Sigmoid colon (tissue), 7 donors: ENCODE measurements around the gene ARHGAP30. TPM values are rescaled to one million over a fixed set of nuclear protein-coding genes. Genes with fewer than 3 reads are reported as not detected.

Experiments used
- DNase-seq: peaks from one replicate; pipeline ENCODE4 v3.0.0-alpha.2; 2019
- H3K27ac ChIP-seq, 4 donors: fragments of 200-600 bp; sonication (generic); one replicate each; pipeline ENCODE4 v1.5.1; 2016 to 2019; ENCODE audit warnings: mild to moderate bottlenecking in 1 of 4
- H3K27me3 ChIP-seq, 3 donors: fragments of 200-600 bp; sonication (generic); one replicate each; pipeline ENCODE4 v1.5.1; 2019; ENCODE audit warnings: mild to moderate bottlenecking in 1 of 3
- H3K36me3 ChIP-seq, 4 donors: fragments of 200-600 bp; sonication (generic); one replicate each; pipeline ENCODE4 v1.5.1; 2016 to 2019
- H3K4me1 ChIP-seq, 4 donors: fragments of 200-600 bp; sonication (generic); one replicate each; pipeline ENCODE4 v1.5.1; 2017 to 2019
- H3K4me3 ChIP-seq, 4 donors: fragments of 200-600 bp; sonication (generic); one replicate each; pipeline ENCODE4 v1.5.1; 2017 to 2019; ENCODE audit warnings: mild to moderate bottlenecking in 2 of 4, moderate library complexity in 1 of 4
- H3K9me3 ChIP-seq, 4 donors: fragments of 200-600 bp in 3 of 4; sonication (generic) in 3 of 4; one replicate each; pipeline versions ENCODE4 v1.5.1 to v1.6.1; 2013 to 2019
- CTCF ChIP-seq, 4 experiments: fragments of 450-650 bp in 3 of 4; fragments of 200-600 bp in 1 of 4; IDR thresholded peaks; one replicate each; pipeline ENCODE4 v1.5.1; 2016 to 2019; ENCODE audit warnings: antibody characterized with exemption in 4 of 4, mild to moderate bottlenecking in 3 of 4, moderate library complexity in 2 of 4
- EP300 ChIP-seq, 4 donors: sonication (generic); formaldehyde crosslinking; IDR thresholded peaks; one replicate each; pipeline ENCODE4 v1.6.1; 2017; ENCODE audit warnings: antibody characterized with exemption in 4 of 4
- POLR2A ChIP-seq, 2 donors: fragments of 450-650 bp; IDR thresholded peaks; one replicate each; pipeline ENCODE4 v1.6.1; 2016; ENCODE audit warnings: antibody characterized with exemption in 2 of 2, mild to moderate bottlenecking in 2 of 2, moderate library complexity in 2 of 2
- POLR2AphosphoS5 ChIP-seq, 4 donors: sonication (generic); formaldehyde crosslinking; IDR thresholded peaks; one replicate each; pipeline ENCODE4 v1.6.1; 2017; ENCODE audit warnings: antibody characterized with exemption in 4 of 4
- WGBS, 2 donors: extraction: QIAGEN DNeasy Blood & Tissue Kit; methylation state at CpG; one replicate each; pipeline ENCODE4 v1.1.7; 2013; 5-methylcytosine and 5-hydroxymethylcytosine counted together
- intact Hi-C: fragments of 100-400 bp; cut with DNase I; formaldehyde crosslinking; loops from one replicate; pipeline ENCODE4 v1.15.1; 2023
- polyA plus RNA-seq, 3 donors: library from polyadenylated mRNA; stranded (reverse); fragments of 200-250 nt; gene quantifications; one replicate each; pipeline ENCODE4 v1.2.3, GENCODE V29; 2013
- total RNA-seq, 4 donors: library from RNA; depleted of rRNA; stranded (reverse); fragments of >200 nt; gene quantifications; one replicate each; pipeline ENCODE4 v1.1.0, GENCODE V29; 2016
- donor health status: healthy with polysubstance abuse.
- donor health status: Bipolar disorder and iron deficiency.
- donor health status: healthy.

ARHGAP30 gene
- total and polyA plus RNA-seq, 7 donors = 4.4 to 37.8 (median 6.1) TPM

- WGBS, 2 donors = 72 to 87% methylated on average over 2 of the region's 2 CpGs
These were observed 44.9 kb upstream of the ARHGAP30 start for GRCh38 chr1:161114556-161114955.

GRCh38 chr1:161113915-161114314 is 44.2 kb upstream of the ARHGAP30 start:
- no peak overlapping the region for H3K4me3 ChIP-seq
- 56 to 83% methylated on average over 1 of the region's 1 CpG for WGBS, 2 donors
- H3K27me3 ChIP-seq = no peaks in the 10 kb centered on the region
- H3K27ac ChIP-seq = no peak overlapping the region
- no peaks in the 10 kb centered on the region for H3K9me3 ChIP-seq
- peaks cover 0 to 49% (median 37%) of the 10 kb centered on the region in 4 donors for H3K4me1 ChIP-seq
- intact Hi-C loops = no loop called here
- no peak for DNase-seq
- H3K36me3 ChIP-seq = peaks cover 0 to 20% (median 0%) of the 10 kb centered on the region in 4 donors
- TF ChIP-seq POLR2AphosphoS5 (IDR thresholded peaks at IDR 0.05) (no peak), CTCF (IDR thresholded peaks at IDR 0.05) (no peak), EP300 (IDR thresholded peaks at IDR 0.05) (no peak), POLR2A (IDR thresholded peaks at IDR 0.05) (no peak)

More at GRCh38 chr1:161114556-161114955, 44.9 kb upstream of the ARHGAP30 start:
- H3K27ac ChIP-seq = no peak overlapping the region
- peaks cover 0 to 55% (median 43%) of the 10 kb centered on the region in 4 donors for H3K4me1 ChIP-seq
- TF ChIP-seq POLR2A (IDR thresholded peaks at IDR 0.05) (no peak), CTCF (IDR thresholded peaks at IDR 0.05) (no peak), POLR2AphosphoS5 (IDR thresholded peaks at IDR 0.05) (no peak), EP300 (IDR thresholded peaks at IDR 0.05) (no peak)
- no peaks in the 10 kb centered on the region for H3K27me3 ChIP-seq
- intact Hi-C loops = no loop called here
- peaks cover 0 to 20% (median 0%) of the 10 kb centered on the region in 4 donors for H3K36me3 ChIP-seq
- H3K4me3 ChIP-seq = no peak overlapping the region
- DNase-seq = no peak
- H3K9me3 ChIP-seq = no peaks in the 10 kb centered on the region

- no peak for DNase-seq
- H3K4me1 ChIP-seq = peaks cover 0 to 34% (median 24%) of the 10 kb centered on the region in 4 donors
- no peak for TF ChIP-seq POLR2AphosphoS5 (IDR thresholded peaks at IDR 0.05)
- no peak for TF ChIP-seq EP300 (IDR thresholded peaks at IDR 0.05)
- no peak for TF ChIP-seq CTCF (IDR thresholded peaks at IDR 0.05)
- TF ChIP-seq POLR2A (IDR thresholded peaks at IDR 0.05) = no peak
- 70 to 90% methylated on average over 2 of the region's 2 CpGs for WGBS, 2 donors
- H3K27me3 ChIP-seq = no peaks in the 10 kb centered on the region
- H3K36me3 ChIP-seq = peaks cover 0 to 20% (median 0%) of the 10 kb centered on the region in 4 donors
- H3K27ac ChIP-seq = no peak overlapping the region
- intact Hi-C loops = no loop called here
- H3K9me3 ChIP-seq = no peaks in the 10 kb centered on the region
- no peak overlapping the region for H3K4me3 ChIP-seq
These were observed 41.8 kb upstream of the ARHGAP30 start for GRCh38 chr1:161111527-161111926.

GRCh38 chr1:161111117-161111516 is 41.4 kb upstream of the ARHGAP30 start:
- H3K9me3 ChIP-seq = no peaks in the 10 kb centered on the region
- no peak overlapping the region for H3K27ac ChIP-seq
- intact Hi-C loops = no loop called here
- H3K36me3 ChIP-seq = peaks cover 0 to 20% (median 0%) of the 10 kb centered on the region in 4 donors
- H3K4me3 ChIP-seq = no peak overlapping the region
- no peaks in the 10 kb centered on the region for H3K27me3 ChIP-seq
- 93 to 96% methylated on average over 3 of the region's 3 CpGs for WGBS, 2 donors
- TF ChIP-seq POLR2AphosphoS5 (IDR thresholded peaks at IDR 0.05) (no peak), POLR2A (IDR thresholded peaks at IDR 0.05) (no peak), CTCF (IDR thresholded peaks at IDR 0.05) (no peak), EP300 (IDR thresholded peaks at IDR 0.05) (no peak)
- DNase-seq = no peak
- peaks cover 0 to 30% (median 20%) of the 10 kb centered on the region in 4 donors for H3K4me1 ChIP-seq

GRCh38 chr1:161106431-161106830 is 36.7 kb upstream of the ARHGAP30 start:
- 95 to 96% methylated on average over 1 of the region's 1 CpG for WGBS, 2 donors
- peaks cover 0 to 24% (median 6%) of the 10 kb centered on the region in 4 donors for H3K36me3 ChIP-seq
- no peak overlapping the region for H3K4me3 ChIP-seq
- H3K27ac ChIP-seq = no peak overlapping the region
- intact Hi-C loops = no loop called here
- H3K4me1 ChIP-seq = no peaks in the 10 kb centered on the region
- no peak for DNase-seq
- no peaks in the 10 kb centered on the region for H3K9me3 ChIP-seq
- no peaks in the 10 kb centered on the region for H3K27me3 ChIP-seq
- TF ChIP-seq POLR2A (IDR thresholded peaks at IDR 0.05) (no peak), EP300 (IDR thresholded peaks at IDR 0.05) (no peak), CTCF (IDR thresholded peaks at IDR 0.05) (no peak), POLR2AphosphoS5 (IDR thresholded peaks at IDR 0.05) (no peak)
